HG03025 (cell line): ENCODE data around the gene THOC5.
"Not testable (repeated sequence)": the region's sequence is repeated elsewhere in the genome, so short reads cannot be mapped to it uniquely, and the experiment has no call there.

Source experiments
- ATAC-seq: cut with Tn5 transposase; IDR thresholded peaks from one replicate; pipeline ENCODE4 v1.9.1; 2021; ENCODE audit warnings: mild to moderate bottlenecking, moderate library complexity; ENCODE audit not compliant: unreplicated experiment, low FRiP score

Gene THOC5

DNA sequence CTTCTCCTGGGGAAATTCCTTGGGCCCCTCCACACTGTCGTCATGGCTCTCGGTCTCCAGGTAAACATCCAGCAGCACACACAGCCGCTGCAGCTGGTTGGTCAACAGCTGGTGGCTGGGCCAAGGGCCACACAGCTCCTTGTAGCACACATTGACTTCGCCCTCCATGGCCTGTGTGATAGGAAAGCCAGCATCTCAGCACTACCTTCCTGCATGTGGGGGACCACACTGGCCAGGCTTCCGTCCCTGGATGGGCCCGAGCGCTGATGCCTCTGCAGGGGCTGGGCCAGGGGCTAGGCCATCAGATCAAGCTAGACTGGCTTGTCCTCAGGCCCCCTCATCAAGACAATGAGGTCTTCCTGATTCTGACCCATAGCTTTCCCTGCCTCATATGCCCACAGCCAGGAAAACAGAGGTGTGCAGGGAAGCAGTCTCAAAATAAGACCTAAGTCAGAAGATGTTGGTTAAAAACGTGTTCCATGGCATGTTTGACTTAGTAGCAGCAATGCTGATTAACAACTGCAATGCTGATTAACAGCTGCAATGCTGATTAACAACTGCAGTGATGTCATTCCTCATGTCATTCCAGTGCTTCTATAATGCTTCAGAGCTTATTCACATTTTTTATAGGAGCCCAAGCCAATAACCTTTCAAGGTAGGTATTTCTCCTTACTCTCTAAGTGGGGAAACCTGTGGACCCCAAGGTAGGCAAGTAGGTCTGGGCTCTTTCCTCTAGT lies 42.3 kb downstream of the THOC5 start:
- ATAC-seq, result no peak

DNA sequence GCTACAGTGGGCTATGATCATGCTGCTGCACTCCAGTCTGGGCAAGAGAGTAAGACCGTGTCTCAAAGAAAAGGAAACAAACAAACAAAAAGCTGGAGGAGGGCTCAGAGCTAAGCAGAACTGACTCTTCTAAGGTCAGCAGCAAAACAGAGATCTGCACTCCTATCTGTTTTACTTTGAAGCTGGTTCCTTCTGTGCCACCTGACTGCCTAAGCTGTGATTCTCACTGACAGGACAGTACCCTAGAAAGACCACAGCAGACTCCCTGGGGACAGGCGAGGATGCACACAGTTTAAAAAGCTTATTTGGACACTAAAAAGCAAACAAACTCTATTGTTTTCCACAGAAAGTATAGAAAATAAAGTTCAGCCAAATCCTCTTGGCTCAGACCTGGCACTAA lies 43.0 kb downstream of the THOC5 start:
- no peak for ATAC-seq

- ATAC-seq, result no peak
Measured at GRCh38 chr22:29509815-29510214, 43.7 kb downstream of the THOC5 start.

DNA sequence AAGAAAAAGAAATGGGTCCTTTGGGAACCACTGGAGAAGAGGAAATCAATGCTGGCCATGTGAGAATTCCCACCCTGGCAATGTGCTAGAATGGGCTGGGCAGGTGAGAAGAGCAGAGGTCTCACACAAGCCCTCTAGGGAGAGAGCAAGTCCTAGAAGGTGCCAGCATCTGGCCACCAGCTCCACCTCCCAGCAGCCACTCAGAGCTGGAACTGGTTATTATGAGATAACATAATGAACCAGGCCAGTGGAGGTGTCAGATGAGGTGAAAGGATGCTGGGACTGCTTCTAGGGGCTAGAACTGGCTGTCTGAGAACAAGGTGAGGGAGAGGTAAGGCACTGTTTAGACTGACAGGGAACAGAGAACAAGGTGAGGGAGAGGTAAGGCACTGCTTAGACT lies 44.3 kb downstream of the THOC5 start:
- ATAC-seq, result no peak

DNA sequence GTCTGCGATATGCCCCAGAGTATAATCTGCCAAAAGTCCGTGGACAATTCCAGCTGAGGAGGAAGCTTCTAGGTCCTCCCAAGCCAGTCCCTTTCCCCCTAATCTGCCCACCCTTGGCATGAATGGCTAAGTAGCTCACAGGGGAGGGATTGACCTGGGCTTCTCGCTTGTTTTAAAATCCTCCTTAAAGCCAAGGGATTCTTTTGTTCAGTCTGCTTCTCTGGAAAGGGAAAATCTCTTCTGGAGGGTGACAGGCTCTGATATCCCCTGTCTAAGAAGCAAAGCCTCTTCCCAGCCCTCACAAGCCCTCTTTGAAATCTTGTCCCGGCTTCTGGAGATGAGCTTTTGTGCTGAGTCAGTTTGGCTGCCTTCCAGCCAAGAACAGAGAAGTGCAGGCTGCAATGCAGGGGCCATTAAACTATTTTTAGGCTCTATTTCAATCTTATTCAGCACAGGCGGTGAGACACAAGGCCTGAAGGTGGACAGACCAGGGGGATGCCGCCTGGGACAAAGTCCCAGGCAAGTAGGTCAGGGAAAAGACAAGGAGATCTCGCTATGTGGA lies 49.7 kb downstream of the THOC5 start:
- ATAC-seq, result no peak

GRCh38 chr22:29499852-29500251 lies 53.7 kb downstream of the THOC5 start:
- ATAC-seq, result no peak

- ATAC-seq, result no peak
Measured at GRCh38 chr22:29493636-29494035, 59.9 kb downstream of the THOC5 start.

GRCh38 chr22:29491012-29491411 lies 62.5 kb downstream of the THOC5 start:
- no peak for ATAC-seq

GRCh38 chr22:29489127-29489780 lies 64.3 kb downstream of the THOC5 start:
- not testable (repeated sequence) for ATAC-seq

DNA sequence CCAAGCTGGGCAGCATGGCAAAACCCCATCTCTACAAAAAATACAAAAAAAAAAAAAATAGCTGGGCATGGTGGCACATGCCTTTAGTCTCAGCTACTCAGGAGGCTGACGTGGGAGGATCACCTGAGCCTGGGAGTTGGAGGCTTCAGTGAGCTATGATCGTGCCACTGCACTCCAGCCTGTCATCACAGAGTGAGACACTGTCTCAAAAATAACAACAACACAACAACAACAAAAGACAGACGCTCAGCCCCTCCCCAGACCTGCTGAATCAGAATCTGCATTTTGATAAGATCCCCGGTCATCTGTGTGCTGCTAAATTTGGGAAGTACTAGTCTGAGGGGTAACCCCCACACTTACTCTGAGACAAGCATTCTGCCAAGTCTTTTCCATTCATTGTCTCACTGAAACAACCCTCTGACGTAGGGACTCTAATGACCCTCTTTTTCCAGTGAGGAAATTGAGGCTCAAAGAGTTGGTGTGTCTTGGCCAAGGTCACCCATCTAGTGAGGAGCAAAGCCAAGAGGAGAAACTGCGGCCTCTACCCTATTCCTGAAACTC lies 66.1 kb downstream of the THOC5 start:
- no peak for ATAC-seq

DNA sequence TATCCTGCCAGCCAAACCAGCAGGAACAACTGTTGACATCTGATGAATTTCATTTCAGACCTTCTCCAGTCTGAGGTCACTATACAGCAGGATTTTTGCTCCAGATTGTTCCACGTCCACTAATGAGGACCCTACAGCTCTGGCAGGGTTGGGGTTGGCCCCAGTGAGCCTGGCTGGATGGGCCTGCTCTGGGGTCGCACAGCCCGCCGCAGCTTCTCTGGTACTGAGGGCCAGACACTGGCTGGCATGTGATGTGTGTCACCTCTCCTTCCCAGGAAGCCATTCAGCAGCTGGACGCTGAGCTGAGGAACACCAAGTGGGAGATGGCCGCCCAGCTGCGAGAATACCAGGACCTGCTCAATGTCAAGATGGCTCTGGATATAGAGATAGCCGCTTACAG lies 68.1 kb downstream of the THOC5 start:
- no peak for ATAC-seq

DNA sequence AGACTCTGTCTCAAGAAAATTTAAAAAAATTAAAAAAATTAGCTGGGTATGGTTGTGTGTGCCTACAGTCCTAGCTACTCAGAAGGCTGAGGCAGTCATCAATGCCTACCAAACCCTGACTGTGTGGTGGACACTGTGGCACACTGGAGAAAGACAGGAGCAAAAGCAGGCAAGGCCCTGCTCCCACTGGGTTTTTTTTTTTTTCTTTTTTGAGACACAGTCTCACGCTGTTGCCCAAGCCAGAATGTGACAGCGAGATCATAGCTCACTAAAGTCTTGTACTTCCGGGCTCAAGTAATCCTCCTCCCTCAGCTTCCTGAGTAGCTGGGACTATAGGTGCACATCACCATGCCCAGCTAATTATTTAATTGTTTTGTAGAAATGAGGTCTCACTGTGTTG lies 68.9 kb downstream of the THOC5 start:
- ATAC-seq, result no peak

DNA sequence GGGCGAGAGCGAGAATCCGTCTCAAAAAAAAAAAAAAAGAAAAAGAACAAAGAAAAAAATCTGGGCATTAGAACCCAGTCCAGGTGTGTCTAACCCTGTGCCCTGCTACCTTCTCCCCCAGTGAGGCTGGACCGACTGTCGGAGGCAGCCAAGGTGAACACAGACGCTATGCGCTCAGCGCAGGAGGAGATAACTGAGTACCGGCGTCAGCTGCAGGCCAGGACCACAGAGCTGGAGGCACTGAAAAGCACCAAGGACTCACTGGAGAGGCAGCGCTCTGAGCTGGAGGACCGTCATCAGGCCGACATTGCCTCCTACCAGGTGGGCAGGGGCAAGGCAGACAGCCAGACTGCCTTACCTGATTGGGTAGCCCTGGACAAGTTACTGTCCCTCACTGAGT lies 70.3 kb downstream of the THOC5 start:
- no peak for ATAC-seq

- ATAC-seq, result no peak
Measured at GRCh38 chr22:29482726-29483125, 70.8 kb downstream of the THOC5 start.

- ATAC-seq, result no peak
Measured at GRCh38 chr22:29482253-29482652, 71.3 kb downstream of the THOC5 start.

DNA sequence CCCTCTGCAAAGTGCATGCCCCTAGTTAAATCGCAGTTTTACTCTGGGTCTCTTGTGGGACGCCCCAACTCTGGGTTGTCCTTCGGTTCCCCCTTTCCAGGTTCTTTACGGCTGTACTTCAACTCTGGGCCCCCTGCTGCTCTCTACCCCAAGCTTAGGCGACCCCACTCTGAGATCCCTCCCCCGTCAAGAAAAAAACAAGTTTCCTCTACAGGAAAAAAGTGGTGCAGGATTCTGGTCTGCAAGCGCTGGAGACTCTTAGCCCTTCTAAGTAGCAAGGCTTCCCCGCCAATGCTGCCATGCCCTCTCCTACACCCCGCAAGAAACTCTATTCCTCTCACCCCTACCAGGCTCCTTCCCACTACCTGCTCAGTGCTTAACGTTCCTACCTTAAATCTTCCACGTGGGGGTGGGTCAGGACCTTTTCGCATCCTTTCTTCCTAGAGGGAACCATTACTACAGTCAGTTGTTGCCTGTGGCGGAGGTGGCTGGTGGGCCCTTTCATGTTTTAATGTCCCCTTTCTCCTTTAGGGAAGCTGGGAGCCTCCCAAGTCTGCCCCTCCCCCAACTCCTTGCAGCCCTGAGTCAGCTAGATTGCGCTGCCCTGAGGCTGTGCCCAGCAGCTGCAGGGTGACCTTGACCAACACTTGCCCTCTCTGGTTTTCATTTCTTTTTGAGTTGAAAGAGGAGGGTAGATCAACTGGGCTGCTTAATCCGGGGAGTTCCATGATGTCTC lies 72.1 kb downstream of the THOC5 start:
- no peak for ATAC-seq

GRCh38 chr22:29480512-29481264 lies 72.9 kb downstream of the THOC5 start:
- no peak for ATAC-seq

DNA sequence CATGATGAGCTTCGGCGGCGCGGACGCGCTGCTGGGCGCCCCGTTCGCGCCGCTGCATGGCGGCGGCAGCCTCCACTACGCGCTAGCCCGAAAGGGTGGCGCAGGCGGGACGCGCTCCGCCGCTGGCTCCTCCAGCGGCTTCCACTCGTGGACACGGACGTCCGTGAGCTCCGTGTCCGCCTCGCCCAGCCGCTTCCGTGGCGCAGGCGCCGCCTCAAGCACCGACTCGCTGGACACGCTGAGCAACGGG lies 73.4 kb downstream of the THOC5 start:
- ATAC-seq, result no peak

DNA sequence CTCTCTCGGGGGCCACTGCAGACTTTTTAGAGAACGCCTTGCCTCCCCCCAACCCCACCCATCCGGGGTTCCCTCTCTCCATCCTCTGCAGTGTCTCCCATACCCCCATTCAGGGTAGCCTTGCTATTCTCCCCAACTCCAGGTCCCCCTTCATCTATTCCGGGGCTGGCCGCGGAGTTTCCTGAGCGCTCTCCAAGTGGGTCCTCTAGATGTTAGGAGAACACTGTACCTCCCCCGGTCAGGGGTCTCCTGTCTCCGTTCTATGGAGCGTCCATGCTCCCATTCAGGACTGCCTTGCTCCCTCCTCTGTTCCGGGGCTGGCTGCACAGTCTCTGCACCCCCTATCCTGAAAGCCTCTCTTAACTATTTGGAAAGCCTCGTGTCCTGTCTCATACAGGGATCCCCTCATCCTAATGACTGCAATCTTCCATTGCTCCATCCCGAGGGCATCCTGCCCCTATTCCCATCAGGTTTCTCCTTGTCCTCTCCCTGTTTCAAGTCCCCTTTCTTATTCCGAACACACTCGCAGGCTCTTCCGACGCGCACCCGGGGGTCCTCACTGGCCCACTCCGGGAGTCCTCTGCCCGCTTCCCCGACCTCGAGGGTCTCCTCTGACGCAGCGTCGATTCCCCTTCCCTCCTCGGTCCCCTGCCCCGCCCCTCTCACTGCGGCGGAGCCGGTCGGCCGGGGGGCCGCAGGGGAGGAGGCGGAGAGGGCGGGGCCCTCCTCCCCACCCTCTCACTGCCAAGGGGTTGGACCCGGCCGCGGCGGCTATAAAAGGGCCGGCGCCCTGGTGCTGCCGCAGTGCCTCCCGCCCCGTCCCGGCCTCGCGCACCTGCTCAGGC lies 73.9 kb downstream of the THOC5 start, which contains the start of gene NEFH:
Gene NEFH (plus strand): TSS at position 802 of the 845 bp plus-strand sequence. CDS start 45 bp downstream, outside the sequence.
- no peak for ATAC-seq
